Measurements from ENCODE around the gene NACC1.

The NACC1 gene
- long read RNA-seq, donor 1, full-length matches to known transcripts = 12 of 12 reads
- long read RNA-seq, donor 1, partial matches to known transcripts = 0 of 12 reads
- long read RNA-seq, donor 1, other reads (novel, unspliced or antisense) = 0 of 12 reads
- long read RNA-seq, donor 2, full-length matches to known transcripts = 7 of 7 reads
- long read RNA-seq, donor 2, partial matches to known transcripts = 0 of 7 reads
- long read RNA-seq, donor 2, other reads (novel, unspliced or antisense) = 0 of 7 reads
- long read RNA-seq, donor 3, full-length matches to known transcripts = 2 of 2 reads
- long read RNA-seq, donor 3, partial matches to known transcripts = 0 of 2 reads
- long read RNA-seq, donor 3, other reads (novel, unspliced or antisense) = 0 of 2 reads
- long read RNA-seq, donor 4, full-length matches to known transcripts = 6 of 12 reads
- long read RNA-seq, donor 4, partial matches to known transcripts = 6 of 12 reads
- long read RNA-seq, donor 4, other reads (novel, unspliced or antisense) = 0 of 12 reads
- long read RNA-seq, donor 5, full-length matches to known transcripts = 11 of 63 reads
- long read RNA-seq, donor 5, partial matches to known transcripts = 52 of 63 reads
- long read RNA-seq, donor 5, other reads (novel, unspliced or antisense) = 0 of 63 reads
- long read RNA-seq, donor 6, full-length matches to known transcripts = 7 of 7 reads
- long read RNA-seq, donor 6, partial matches to known transcripts = 0 of 7 reads
- long read RNA-seq, donor 6, other reads (novel, unspliced or antisense) = 0 of 7 reads
- long read RNA-seq, donor 7 = 0 reads
- long read RNA-seq, donor 8, full-length matches to known transcripts = 3 of 3 reads
- long read RNA-seq, donor 8, partial matches to known transcripts = 0 of 3 reads
- long read RNA-seq, donor 8, other reads (novel, unspliced or antisense) = 0 of 3 reads

GRCh38 chr19:13117772-13118423 lies at the start of gene NACC1:
Gene NACC1, plus strand, starts transcription at chr19:13118264. Its CDS starts 16,944 bp downstream, at chr19:13135208.
- peak; percentile 70 for DNase-seq

GRCh38 chr19:13069415-13070359 lies 48.4 kb upstream of the NACC1 start:
- no peak for DNase-seq

GRCh38 chr19:13070425-13071140 lies 47.5 kb upstream of the NACC1 start:
- no peak for DNase-seq

- DNase-seq = no peak
Measured at GRCh38 chr19:13071444-13072187, 46.4 kb upstream of the NACC1 start.

GRCh38 chr19:13072188-13072908 lies 45.7 kb upstream of the NACC1 start:
- no peak for DNase-seq

- no peak for DNase-seq
Measured at GRCh38 chr19:13073263-13073662, 44.8 kb upstream of the NACC1 start.

- no peak for DNase-seq
Measured at GRCh38 chr19:13074378-13074777, 43.7 kb upstream of the NACC1 start.

GRCh38 chr19:13076320-13076719 lies 41.7 kb upstream of the NACC1 start:
- no peak for DNase-seq

GRCh38 chr19:13076787-13077186 lies 41.3 kb upstream of the NACC1 start:
- DNase-seq = no peak

- DNase-seq = no peak
Measured at GRCh38 chr19:13077240-13077639, 40.8 kb upstream of the NACC1 start.

- no peak for DNase-seq
Measured at GRCh38 chr19:13078381-13078780, 39.7 kb upstream of the NACC1 start.

GRCh38 chr19:13078897-13079541 lies 39.0 kb upstream of the NACC1 start:
- DNase-seq = no peak

GRCh38 chr19:13079542-13079986 lies 38.5 kb upstream of the NACC1 start:
- no peak for DNase-seq

- DNase-seq = no peak
Measured at GRCh38 chr19:13082192-13083007, 35.7 kb upstream of the NACC1 start.

GRCh38 chr19:13083008-13083404 lies 35.1 kb upstream of the NACC1 start:
- DNase-seq = no peak

GRCh38 chr19:13083627-13084026 lies 34.4 kb upstream of the NACC1 start:
- no peak for DNase-seq

- no peak for DNase-seq
Measured at GRCh38 chr19:13085666-13086065, 32.4 kb upstream of the NACC1 start.

GRCh38 chr19:13086341-13086740 lies 31.7 kb upstream of the NACC1 start:
- DNase-seq = no peak
